ENCODE results near the gene RALGAPA1.

RALGAPA1 gene

GRCh38 chr14:35535483-35536112 is 273.5 kb downstream of the RALGAPA1 start:
- peak; percentile 8 for DNase-seq (ENCODE audit: low spot score)

GRCh38 chr14:35534873-35535482 is 274.1 kb downstream of the RALGAPA1 start:
- peak; percentile 33 for DNase-seq (ENCODE audit: low spot score)

- DNase-seq (ENCODE audit: low spot score), result no peak
Observed at GRCh38 chr14:35534208-35534872, 274.8 kb downstream of the RALGAPA1 start.

- peak; percentile 72 for DNase-seq (ENCODE audit: low spot score)
Observed at GRCh38 chr14:35533357-35534207, 275.5 kb downstream of the RALGAPA1 start, which contains the start of gene INSM2. Gene INSM2 (plus strand): TSS chr14:35534164. CDS start chr14:35534253, 89 bp downstream.

- peak; percentile 28 for DNase-seq (ENCODE audit: low spot score)
Observed at GRCh38 chr14:35532783-35533356, 276.2 kb downstream of the RALGAPA1 start.

GRCh38 chr14:35531960-35532747 is 276.9 kb downstream of the RALGAPA1 start:
- DNase-seq (ENCODE audit: low spot score), result no peak

GRCh38 chr14:35526962-35527361 is 282.1 kb downstream of the RALGAPA1 start:
- no peak for DNase-seq (ENCODE audit: low spot score)

GRCh38 chr14:35525695-35526094 is 283.4 kb downstream of the RALGAPA1 start:
- DNase-seq (ENCODE audit: low spot score), result no peak

GRCh38 chr14:35519986-35520385 is 289.1 kb downstream of the RALGAPA1 start:
- no peak for DNase-seq (ENCODE audit: low spot score)

GRCh38 chr14:35515916-35516315 is 293.2 kb downstream of the RALGAPA1 start:
- no peak for DNase-seq (ENCODE audit: low spot score)

GRCh38 chr14:35512765-35513164 is 296.3 kb downstream of the RALGAPA1 start:
- DNase-seq (ENCODE audit: low spot score), result no peak

- no peak for DNase-seq (ENCODE audit: low spot score)
Observed at GRCh38 chr14:35509846-35510245, 299.2 kb downstream of the RALGAPA1 start.

- no peak for DNase-seq (ENCODE audit: low spot score)
Observed at GRCh38 chr14:35506927-35507326, 302.2 kb downstream of the RALGAPA1 start.

- no peak for DNase-seq (ENCODE audit: low spot score)
Observed at GRCh38 chr14:35506461-35506860, 302.6 kb downstream of the RALGAPA1 start.

- DNase-seq (ENCODE audit: low spot score), result no peak
Observed at GRCh38 chr14:35504260-35504659, 304.8 kb downstream of the RALGAPA1 start.

- no peak for DNase-seq (ENCODE audit: low spot score)
Observed at GRCh38 chr14:35503646-35504045, 305.4 kb downstream of the RALGAPA1 start.

GRCh38 chr14:35499180-35499579 is 309.9 kb downstream of the RALGAPA1 start:
- DNase-seq (ENCODE audit: low spot score), result no peak

GRCh38 chr14:35495278-35495677 is 313.8 kb downstream of the RALGAPA1 start:
- DNase-seq (ENCODE audit: low spot score), result no peak

- DNase-seq (ENCODE audit: low spot score), result no peak
Observed at GRCh38 chr14:35492569-35493014, 316.5 kb downstream of the RALGAPA1 start.
